LNCaP clone FGC (cell line): ENCODE data around the gene SUCO.

Experiments used
- DNase-seq: peaks from one replicate; pipeline ENCODE4 v3.0.0-alpha.2; 2011; ENCODE audit warnings: low read depth
- H3K4me3 ChIP-seq: 2 replicates; pipeline ENCODE4 v1.5.1; 2011; ENCODE audit warnings: mild to moderate bottlenecking, low read depth, low read length, control low read depth
- CTCF ChIP-seq: IDR thresholded peaks from 2 replicates; pipeline ENCODE4 v1.5.1; 2012; ENCODE audit warnings: mild to moderate bottlenecking; ENCODE audit not compliant: control insufficient read depth, insufficient read depth; ENCODE audit errors: extremely low read depth

SUCO gene

GRCh38 chr1:172532700-172533512 is at the start of gene SUCO:
SUCO (plus strand) TSS chr1:172533150; CDS start chr1:172533436, 286 bp downstream.
- H3K4me3 ChIP-seq, result peak within 1 kb of the TSS; percentile 78
- peak; percentile 95 for DNase-seq
- 0 out of 2 replicates have a peak, but pooled peaks have one; percentile 16 for TF ChIP-seq CTCF

- H3K4me3 ChIP-seq, result no peak overlapping the region
- no peak for DNase-seq
- no peak for TF ChIP-seq CTCF
Observed at GRCh38 chr1:172483448-172483847, 49.5 kb upstream of the SUCO start.

GRCh38 chr1:172484252-172484651 is 48.7 kb upstream of the SUCO start:
- no peak for TF ChIP-seq CTCF
- peak; percentile 71 for DNase-seq

GRCh38 chr1:172485626-172486025 is 47.3 kb upstream of the SUCO start:
- H3K4me3 ChIP-seq, result no peak overlapping the region
- TF ChIP-seq CTCF, result no peak
- DNase-seq, result no peak

More at GRCh38 chr1:172484252-172484651, 48.7 kb upstream of the SUCO start:
- no peak overlapping the region for H3K4me3 ChIP-seq

- no peak overlapping the region for H3K4me3 ChIP-seq
- TF ChIP-seq CTCF, result no peak
- DNase-seq, result no peak
Observed at GRCh38 chr1:172486805-172487454, 46.0 kb upstream of the SUCO start.

GRCh38 chr1:172487550-172487949 is 45.4 kb upstream of the SUCO start:
- no peak overlapping the region for H3K4me3 ChIP-seq
- no peak for TF ChIP-seq CTCF
- DNase-seq, result no peak
